ENCODE measurements around the gene ARMC6.
"Not testable (repeated sequence)": the region's sequence is repeated elsewhere in the genome, so short reads cannot be mapped to it uniquely, and the experiment has no call there.

ARMC6 gene

GRCh38 chr19:18999016-18999758, 34.2 kb upstream of the ARMC6 start:
- ATAC-seq (replicated peaks), result no peak
- H3K27me3 Mint-ChIP-seq, result no peaks in the 10 kb centered on the region
- no peak for DNase-seq
- no peaks in the 10 kb centered on the region for H3K9me3 Mint-ChIP-seq
- H3K4me1 Mint-ChIP-seq, result peaks cover 9 to 10% of the 10 kb centered on the region in 2 donors
- H3K36me3 Mint-ChIP-seq, result peaks cover 54 to 71% of the 10 kb centered on the region in 2 donors
- H3K27ac Mint-ChIP-seq, result peak overlapping the region; percentile 47
- H3K4me3 Mint-ChIP-seq, result no peak overlapping the region

GRCh38 chr19:18999896-19000620, 33.3 kb upstream of the ARMC6 start:
- no peak overlapping the region for H3K27ac Mint-ChIP-seq

GRCh38 chr19:19004144-19004543, 29.3 kb upstream of the ARMC6 start:
- Mint-ChIP-seq H3K27me3 (no peaks in the 10 kb centered on the region), H3K4me3 (no peak overlapping the region), H3K36me3 (peaks cover 52 to 74% of the 10 kb centered on the region in 2 donors), H3K9me3 (no peaks in the 10 kb centered on the region), H3K27ac (no peak overlapping the region), H3K4me1 (peaks cover 6 to 9% of the 10 kb centered on the region in 2 donors)
- DNase-seq (no peak), ATAC-seq (replicated peaks) (no peak)

More at GRCh38 chr19:18999896-19000620, 33.3 kb upstream of the ARMC6 start:
- Mint-ChIP-seq H3K36me3 (peaks cover 57 to 75% of the 10 kb centered on the region in 2 donors), H3K9me3 (no peaks in the 10 kb centered on the region), H3K27me3 (no peaks in the 10 kb centered on the region), H3K4me1 (peaks cover 9 to 10% of the 10 kb centered on the region in 2 donors), H3K4me3 (no peak overlapping the region)
- DNase-seq, result no peak
- ATAC-seq (replicated peaks), result peak; percentile 19 to 24

GRCh38 chr19:19006213-19006612, 27.2 kb upstream of the ARMC6 start:
- Mint-ChIP-seq H3K36me3 (peaks cover 50 to 78% of the 10 kb centered on the region in 2 donors), H3K27ac (no peak overlapping the region), H3K27me3 (no peaks in the 10 kb centered on the region), H3K4me1 (peaks cover 0 to under 1% of the 10 kb centered on the region in 2 donors), H3K9me3 (no peaks in the 10 kb centered on the region), H3K4me3 (no peak overlapping the region)
- ATAC-seq (replicated peaks) (no peak), DNase-seq (no peak)

GRCh38 chr19:19009951-19010350, 23.5 kb upstream of the ARMC6 start:
- no peak overlapping the region for H3K4me3 Mint-ChIP-seq
- no peaks in the 10 kb centered on the region for H3K27me3 Mint-ChIP-seq
- H3K9me3 Mint-ChIP-seq, result no peaks in the 10 kb centered on the region
- H3K36me3 Mint-ChIP-seq, result peaks cover 44 to 70% of the 10 kb centered on the region in 2 donors
- DNase-seq, result no peak
- no peak for ATAC-seq (replicated peaks)
- peaks cover 0 to 5% of the 10 kb centered on the region in 2 donors for H3K4me1 Mint-ChIP-seq
- H3K27ac Mint-ChIP-seq, result no peak overlapping the region

- Mint-ChIP-seq H3K36me3 (peaks cover 40 to 67% of the 10 kb centered on the region in 2 donors), H3K27ac (no peak overlapping the region), H3K4me1 (peaks cover 0 to 5% of the 10 kb centered on the region in 2 donors), H3K9me3 (no peaks in the 10 kb centered on the region), H3K27me3 (no peaks in the 10 kb centered on the region), H3K4me3 (no peak overlapping the region)
- no peak for DNase-seq
- ATAC-seq (replicated peaks), result no peak
Observed at GRCh38 chr19:19010551-19010950, 22.9 kb upstream of the ARMC6 start.

- Mint-ChIP-seq H3K4me1 (peaks cover 8 to 25% of the 10 kb centered on the region in 2 donors), H3K9me3 (no peaks in the 10 kb centered on the region), H3K27ac (no peak overlapping the region), H3K4me3 (no peak overlapping the region), H3K27me3 (no peaks in the 10 kb centered on the region), H3K36me3 (peaks cover 36 to 50% of the 10 kb centered on the region in 2 donors)
- ATAC-seq (replicated peaks) (no peak), DNase-seq (no peak)
Observed at GRCh38 chr19:19021115-19021514, 12.3 kb upstream of the ARMC6 start.

GRCh38 chr19:19022380-19022961, 10.9 kb upstream of the ARMC6 start:
- Mint-ChIP-seq H3K4me3 (no peak overlapping the region), H3K9me3 (no peaks in the 10 kb centered on the region), H3K4me1 (peaks cover 10 to 38% of the 10 kb centered on the region in 2 donors), H3K36me3 (peaks cover 39 to 54% of the 10 kb centered on the region in 2 donors), H3K27ac (peak overlapping the region; percentile 90), H3K27me3 (no peaks in the 10 kb centered on the region)
- DNase-seq (no peak), ATAC-seq (replicated peaks) (no peak)

- not testable (repeated sequence) for DNase-seq; H3K27ac Mint-ChIP-seq; H3K27me3 Mint-ChIP-seq; H3K4me3 Mint-ChIP-seq; H3K9me3 Mint-ChIP-seq; ATAC-seq (replicated peaks)
- Mint-ChIP-seq H3K4me1 (peaks cover 16 to 46% of the 10 kb centered on the region in 2 donors), H3K36me3 (peaks cover 43 to 62% of the 10 kb centered on the region in 2 donors)
Observed at GRCh38 chr19:19023376-19023775, 10.0 kb upstream of the ARMC6 start.

GRCh38 chr19:19025861-19026260, 7.5 kb upstream of the ARMC6 start:
- Mint-ChIP-seq H3K4me3 (no peak overlapping the region), H3K9me3 (no peaks in the 10 kb centered on the region), H3K27me3 (no peaks in the 10 kb centered on the region), H3K27ac (no peak overlapping the region), H3K4me1 (peaks cover 16 to 48% of the 10 kb centered on the region in 2 donors), H3K36me3 (peaks cover 42 to 62% of the 10 kb centered on the region in 2 donors)
- no peak for ATAC-seq (replicated peaks)
- DNase-seq, result no peak

GRCh38 chr19:19026299-19026971, 7.0 kb upstream of the ARMC6 start:
- ATAC-seq (replicated peaks) (no peak), DNase-seq (no peak)
- no peaks in the 10 kb centered on the region for H3K9me3 Mint-ChIP-seq
- H3K4me3 Mint-ChIP-seq, result no peak overlapping the region
- H3K27ac Mint-ChIP-seq, result no peak overlapping the region
- H3K27me3 Mint-ChIP-seq, result no peaks in the 10 kb centered on the region
- peaks cover 16 to 48% of the 10 kb centered on the region in 2 donors for H3K4me1 Mint-ChIP-seq
- H3K36me3 Mint-ChIP-seq, result peaks cover 40 to 60% of the 10 kb centered on the region in 2 donors

GRCh38 chr19:19027228-19027627, 6.2 kb upstream of the ARMC6 start:
- no peak overlapping the region for H3K4me3 Mint-ChIP-seq

GRCh38 chr19:19028526-19028925, 4.9 kb upstream of the ARMC6 start:
- Mint-ChIP-seq H3K9me3 (no peaks in the 10 kb centered on the region), H3K27me3 (no peaks in the 10 kb centered on the region), H3K36me3 (peaks cover 35 to 53% of the 10 kb centered on the region in 2 donors), H3K4me1 (peaks cover 16 to 41% of the 10 kb centered on the region in 2 donors), H3K4me3 (no peak overlapping the region), H3K27ac (no peak overlapping the region)
- ATAC-seq (replicated peaks) (no peak), DNase-seq (no peak)

More at GRCh38 chr19:19027228-19027627, 6.2 kb upstream of the ARMC6 start:
- DNase-seq (no peak), ATAC-seq (replicated peaks) (no peak)
- Mint-ChIP-seq H3K27me3 (no peaks in the 10 kb centered on the region), H3K27ac (peak overlapping the region; percentile 72), H3K4me1 (peaks cover 18 to 49% of the 10 kb centered on the region in 2 donors), H3K36me3 (peaks cover 39 to 60% of the 10 kb centered on the region in 2 donors), H3K9me3 (no peaks in the 10 kb centered on the region)

- Mint-ChIP-seq H3K9me3 (no peaks in the 10 kb centered on the region), H3K27ac (peak overlapping the region; percentile 93), H3K36me3 (peaks cover 25 to 39% of the 10 kb centered on the region in 2 donors), H3K4me1 (peaks cover 27 to 44% of the 10 kb centered on the region in 2 donors), H3K4me3 (peak overlapping the region; percentile 88 to 92), H3K27me3 (no peaks in the 10 kb centered on the region)
- ATAC-seq (replicated peaks), result no peak
- DNase-seq, result no peak
Observed at GRCh38 chr19:19031891-19032290, 1.5 kb upstream of the ARMC6 start.

Measured in stimulated activated naive B cell treated with anti-CD40 and anti-IgM and Interleukin-4, amounts not matched to agents 10 μg/mL and 1 μg/mL and 100 μg/mL, for 72 hours (primary cell).